Measurements from ENCODE around the gene ATP11A. TPM values are rescaled to one million over a fixed set of nuclear protein-coding genes. Genes with fewer than 3 reads are reported as not detected.
"Not testable (repeated sequence)": the region's sequence is repeated elsewhere in the genome, so short reads cannot be mapped to it uniquely, and the experiment has no call there.

ATP11A gene
- total RNA-seq, 1 donor from 2014 or later: 11.5 TPM

DNA sequence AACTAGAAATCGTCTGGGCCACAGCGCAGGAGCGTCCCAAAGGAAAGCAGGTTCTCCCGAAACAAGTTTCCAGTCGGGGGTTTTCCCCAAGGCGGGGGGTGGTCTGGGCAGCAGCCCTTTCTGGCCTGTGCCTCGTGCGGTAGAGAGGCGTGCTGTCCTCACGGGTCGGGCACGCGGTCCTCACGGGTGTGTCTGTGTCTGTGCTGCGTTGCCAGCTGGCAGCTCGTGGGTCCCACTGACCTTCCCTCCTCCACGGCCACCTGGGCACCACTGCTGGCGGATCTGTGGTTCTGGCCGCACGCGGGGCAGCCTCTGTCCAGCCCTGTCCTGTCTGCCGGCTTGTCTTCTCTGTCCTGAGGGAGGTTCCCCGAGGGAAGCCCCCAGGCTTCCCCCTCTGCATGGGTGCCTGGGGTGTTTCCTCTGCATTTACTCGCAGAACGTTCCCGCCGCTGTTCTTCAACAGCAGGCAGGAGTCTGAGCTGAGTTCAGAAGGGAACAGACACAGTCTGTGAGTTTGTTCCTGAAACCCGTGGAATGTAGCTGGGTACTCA is 181.0 kb downstream of the ATP11A start:
- no peaks in the 10 kb centered on the region for H3K9me3 ChIP-seq (ENCODE audit: control insufficient read depth in 3 of 3, low read length in 3 of 3)
- peaks cover 14 to 21% (median 21%) of the 10 kb centered on the region in 3 donors for H3K36me3 ChIP-seq (ENCODE audit: control insufficient read depth in 3 of 3, insufficient read depth in 3 of 3, low read length in 3 of 3)
- H3K27ac ChIP-seq (ENCODE audit: low read depth, low read length): no peak overlapping the region
- no peaks in the 10 kb centered on the region for H3K27me3 ChIP-seq (ENCODE audit: control insufficient read depth in 3 of 3, insufficient read depth in 3 of 3, low read length in 3 of 3)
- H3K4me1 ChIP-seq (ENCODE audit: control insufficient read depth in 3 of 3, insufficient read depth in 3 of 3, low read length in 3 of 3): peaks cover 2 to 3% (median 3%) of the 10 kb centered on the region in 3 donors
- H3K4me3 ChIP-seq (ENCODE audit: low read length in 3 of 3): no peak overlapping the region
- no peak overlapping the region for H3K9ac ChIP-seq (ENCODE audit: low read depth in 1 of 3, low read length in 3 of 3)

DNA sequence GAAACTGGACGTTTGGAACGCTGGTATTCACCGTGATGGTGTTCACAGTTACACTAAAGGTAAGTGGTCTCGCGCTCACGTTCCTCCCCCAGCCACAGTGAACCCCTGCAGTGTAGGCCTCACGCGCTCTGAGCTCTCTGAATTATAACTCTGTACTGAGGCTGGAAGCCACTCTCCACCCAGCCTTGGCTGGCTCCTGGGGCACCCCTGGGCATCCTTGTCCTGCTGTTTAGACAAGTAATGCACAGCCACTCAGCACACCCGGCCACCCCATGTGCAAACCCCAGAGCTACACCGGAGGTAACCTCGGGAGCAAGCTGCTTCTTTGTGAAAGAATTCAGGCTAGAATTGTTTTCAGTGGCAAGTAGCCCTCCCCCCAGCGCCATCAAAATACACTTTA is 181.9 kb downstream of the ATP11A start:
- H3K36me3 ChIP-seq (ENCODE audit: control insufficient read depth in 3 of 3, insufficient read depth in 3 of 3, low read length in 3 of 3): peaks cover 19 to 24% (median 22%) of the 10 kb centered on the region in 3 donors
- peak overlapping the region in 1 of 3 donors; percentile 8 for H3K9ac ChIP-seq (ENCODE audit: low read depth in 1 of 3, low read length in 3 of 3)
- H3K27me3 ChIP-seq (ENCODE audit: control insufficient read depth in 3 of 3, insufficient read depth in 3 of 3, low read length in 3 of 3): no peaks in the 10 kb centered on the region
- H3K4me1 ChIP-seq (ENCODE audit: control insufficient read depth in 3 of 3, insufficient read depth in 3 of 3, low read length in 3 of 3): peaks cover 2 to 3% (median 3%) of the 10 kb centered on the region in 3 donors
- H3K4me3 ChIP-seq (ENCODE audit: low read length in 3 of 3): no peak overlapping the region
- H3K9me3 ChIP-seq (ENCODE audit: control insufficient read depth in 3 of 3, low read length in 3 of 3): no peaks in the 10 kb centered on the region
- no peak overlapping the region for H3K27ac ChIP-seq (ENCODE audit: low read depth, low read length)

DNA sequence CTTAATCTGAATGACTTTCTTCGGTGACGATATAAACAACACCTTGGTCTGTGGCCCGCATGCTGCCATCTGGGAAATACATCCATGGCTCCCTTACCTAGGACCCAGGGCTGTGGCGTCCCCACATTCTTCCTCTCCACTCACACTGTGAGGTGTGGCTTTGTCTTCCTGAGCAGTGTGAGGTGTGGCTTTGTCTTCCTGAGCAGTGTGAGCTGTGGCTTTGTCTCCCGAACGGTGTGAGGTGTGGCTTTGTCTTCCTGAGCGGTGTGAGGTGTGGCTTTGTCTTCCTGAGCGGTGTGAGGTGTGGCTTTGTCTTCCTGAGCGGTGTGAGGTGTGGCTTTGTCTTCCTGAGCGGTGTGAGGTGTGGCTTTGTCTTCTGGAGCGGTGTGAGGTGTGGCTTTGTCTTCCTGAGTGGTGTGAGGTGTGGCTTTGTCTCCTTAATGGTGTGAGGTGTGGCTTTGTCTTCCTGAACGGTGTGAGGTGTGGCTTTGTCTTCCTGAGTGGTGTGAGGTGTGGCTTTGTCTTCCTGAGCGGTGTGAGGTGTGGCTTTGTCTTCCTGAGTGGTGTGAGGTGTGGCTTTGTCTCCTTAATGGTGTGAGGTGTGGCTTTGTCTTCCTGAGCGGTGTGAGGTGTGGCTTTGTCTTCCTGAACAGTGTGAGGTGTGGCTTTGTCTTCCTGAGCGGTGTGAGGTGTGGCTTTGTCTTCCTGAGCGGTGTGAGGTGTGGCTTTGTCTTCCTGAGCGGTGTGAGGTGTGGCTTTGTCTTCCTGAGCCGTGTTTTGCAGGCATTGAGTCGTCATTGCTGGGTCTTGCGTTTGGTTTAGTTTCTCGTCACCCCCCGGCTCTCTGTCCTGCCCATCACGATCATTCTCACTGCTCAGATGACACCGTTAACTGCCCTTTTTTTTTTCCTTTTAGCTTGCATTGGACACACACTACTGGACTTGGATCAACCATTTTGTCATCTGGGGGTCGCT is 183.1 kb downstream of the ATP11A start:
- H3K27ac ChIP-seq (ENCODE audit: low read depth, low read length): not testable (repeated sequence)

DNA sequence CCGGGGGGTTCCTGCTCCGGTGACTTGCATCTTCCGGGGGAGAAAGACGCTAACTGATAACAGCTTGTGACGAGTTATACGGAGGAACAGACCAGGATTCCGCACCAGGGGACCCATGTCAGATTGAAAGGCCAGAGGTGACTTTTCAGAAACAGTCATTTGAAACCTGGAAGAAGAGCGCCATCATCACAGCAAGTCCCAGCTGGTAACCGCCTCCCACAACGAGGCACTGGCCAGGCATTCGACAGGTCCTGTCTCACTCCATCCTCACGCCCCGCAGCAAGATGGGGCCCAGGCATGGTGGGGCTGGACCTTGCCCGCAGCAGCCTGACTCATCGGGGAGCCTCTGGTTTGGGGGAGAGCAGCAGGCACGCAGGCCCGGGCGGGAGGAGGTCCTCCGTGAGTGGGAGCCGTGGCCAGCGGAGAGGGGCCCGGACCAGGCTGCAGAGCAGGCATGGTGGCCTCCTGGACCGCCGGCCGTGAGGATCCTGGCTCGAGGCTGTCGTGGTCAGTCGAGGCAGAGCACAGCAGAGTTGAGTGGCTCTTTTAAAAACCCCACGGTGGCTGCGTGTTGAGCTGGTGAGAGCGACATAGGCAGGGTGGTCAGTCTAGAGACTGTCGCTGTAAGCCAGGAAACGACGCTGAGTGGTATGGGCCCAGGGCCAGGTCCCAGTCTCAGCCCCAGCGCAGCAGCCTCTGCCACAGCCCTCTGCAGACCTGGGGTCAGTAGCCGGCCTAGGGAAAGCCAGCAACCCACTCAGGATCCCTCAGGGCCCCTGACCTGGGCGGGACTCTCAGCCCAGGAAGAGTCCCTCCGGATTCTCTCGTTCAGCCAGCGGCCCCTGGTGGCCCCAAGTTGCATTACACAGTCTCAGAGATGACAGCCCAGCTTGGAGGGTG is 184.3 kb downstream of the ATP11A start:
- H3K4me3 ChIP-seq (ENCODE audit: low read length in 3 of 3): peak overlapping the region in 1 of 3 donors; percentile 54
- H3K4me1 ChIP-seq (ENCODE audit: control insufficient read depth in 3 of 3, insufficient read depth in 3 of 3, low read length in 3 of 3): peaks cover 2 to 3% (median 3%) of the 10 kb centered on the region in 3 donors
- H3K9me3 ChIP-seq (ENCODE audit: control insufficient read depth in 3 of 3, low read length in 3 of 3): no peaks in the 10 kb centered on the region
- H3K27me3 ChIP-seq (ENCODE audit: control insufficient read depth in 3 of 3, insufficient read depth in 3 of 3, low read length in 3 of 3): no peaks in the 10 kb centered on the region
- no peak overlapping the region for H3K27ac ChIP-seq (ENCODE audit: low read depth, low read length)
- H3K9ac ChIP-seq (ENCODE audit: low read depth in 1 of 3, low read length in 3 of 3): peak overlapping the region in 1 of 3 donors; percentile 16
- H3K36me3 ChIP-seq (ENCODE audit: control insufficient read depth in 3 of 3, insufficient read depth in 3 of 3, low read length in 3 of 3): peaks cover 24 to 26% (median 25%) of the 10 kb centered on the region in 3 donors

More for the DNA sequence above, 183.1 kb downstream of the ATP11A start:
- not testable (repeated sequence) for H3K4me3 ChIP-seq (ENCODE audit: low read length in 3 of 3); H3K9me3 ChIP-seq (ENCODE audit: control insufficient read depth in 3 of 3, low read length in 3 of 3); H3K9ac ChIP-seq (ENCODE audit: low read depth in 1 of 3, low read length in 3 of 3); H3K4me1 ChIP-seq (ENCODE audit: control insufficient read depth in 3 of 3, insufficient read depth in 3 of 3, low read length in 3 of 3); H3K27me3 ChIP-seq (ENCODE audit: control insufficient read depth in 3 of 3, insufficient read depth in 3 of 3, low read length in 3 of 3)
- H3K36me3 ChIP-seq (ENCODE audit: control insufficient read depth in 3 of 3, insufficient read depth in 3 of 3, low read length in 3 of 3): peaks cover 17 to 31% (median 18%) of the 10 kb centered on the region in 3 donors

DNA sequence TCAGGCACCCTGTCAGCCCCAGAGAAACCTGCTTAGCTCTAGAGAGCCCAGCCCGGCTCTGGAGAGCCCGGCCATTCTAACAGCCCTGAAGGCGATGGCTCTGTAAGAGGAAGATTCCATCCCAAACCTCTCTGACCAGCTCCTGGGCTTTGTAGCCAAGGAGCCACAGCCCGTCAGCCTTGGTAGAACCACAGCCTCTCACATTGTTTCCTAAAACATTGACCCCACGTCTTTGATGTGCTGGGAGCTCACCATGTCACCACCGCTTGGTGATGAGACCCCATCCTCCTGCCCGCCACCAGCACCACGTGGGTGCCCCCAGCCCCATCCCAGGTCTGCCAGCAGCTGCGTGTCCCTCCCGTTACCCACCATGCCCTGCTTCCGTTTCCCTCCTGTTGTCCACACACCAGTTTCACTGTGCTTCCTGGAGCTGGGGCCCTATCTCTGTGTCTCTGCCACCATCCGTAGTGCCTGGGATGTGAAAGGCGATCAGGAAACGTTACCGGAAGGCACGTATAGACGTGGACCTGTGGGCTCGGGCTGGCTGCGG is 185.0 kb downstream of the ATP11A start:
- no peak overlapping the region for H3K4me3 ChIP-seq (ENCODE audit: low read length in 3 of 3)
- H3K9ac ChIP-seq (ENCODE audit: low read depth in 1 of 3, low read length in 3 of 3): peak overlapping the region in 1 of 3 donors; percentile 16
- no peaks in the 10 kb centered on the region for H3K27me3 ChIP-seq (ENCODE audit: control insufficient read depth in 3 of 3, insufficient read depth in 3 of 3, low read length in 3 of 3)
- peaks cover 2 to 3% (median 3%) of the 10 kb centered on the region in 3 donors for H3K4me1 ChIP-seq (ENCODE audit: control insufficient read depth in 3 of 3, insufficient read depth in 3 of 3, low read length in 3 of 3)
- no peak overlapping the region for H3K27ac ChIP-seq (ENCODE audit: low read depth, low read length)
- no peaks in the 10 kb centered on the region for H3K9me3 ChIP-seq (ENCODE audit: control insufficient read depth in 3 of 3, low read length in 3 of 3)
- H3K36me3 ChIP-seq (ENCODE audit: control insufficient read depth in 3 of 3, insufficient read depth in 3 of 3, low read length in 3 of 3): peaks cover 24 to 27% (median 25%) of the 10 kb centered on the region in 3 donors

DNA sequence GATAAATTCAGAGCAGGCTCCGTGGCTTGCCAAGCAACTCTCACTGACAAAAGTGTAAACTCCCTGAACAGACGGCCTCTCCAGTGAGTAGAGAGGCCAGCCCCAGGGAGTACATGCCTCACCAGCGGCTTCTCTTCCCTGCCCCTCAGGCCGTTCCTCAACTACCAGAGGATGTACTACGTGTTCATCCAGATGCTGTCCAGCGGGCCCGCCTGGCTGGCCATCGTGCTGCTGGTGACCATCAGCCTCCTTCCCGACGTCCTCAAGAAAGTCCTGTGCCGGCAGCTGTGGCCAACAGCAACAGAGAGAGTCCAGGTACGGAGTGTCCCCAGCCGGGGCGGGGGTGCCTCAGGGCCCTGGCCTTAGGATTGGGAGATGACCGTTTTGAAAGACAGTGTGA is 185.8 kb downstream of the ATP11A start:
- Histone ChIP-seq H3K27me3 (ENCODE audit: control insufficient read depth in 3 of 3, insufficient read depth in 3 of 3, low read length in 3 of 3) (no peaks in the 10 kb centered on the region), H3K36me3 (ENCODE audit: control insufficient read depth in 3 of 3, insufficient read depth in 3 of 3, low read length in 3 of 3) (peaks cover 28 to 30% (median 29%) of the 10 kb centered on the region in 3 donors), H3K9me3 (ENCODE audit: control insufficient read depth in 3 of 3, low read length in 3 of 3) (no peaks in the 10 kb centered on the region)

DNA sequence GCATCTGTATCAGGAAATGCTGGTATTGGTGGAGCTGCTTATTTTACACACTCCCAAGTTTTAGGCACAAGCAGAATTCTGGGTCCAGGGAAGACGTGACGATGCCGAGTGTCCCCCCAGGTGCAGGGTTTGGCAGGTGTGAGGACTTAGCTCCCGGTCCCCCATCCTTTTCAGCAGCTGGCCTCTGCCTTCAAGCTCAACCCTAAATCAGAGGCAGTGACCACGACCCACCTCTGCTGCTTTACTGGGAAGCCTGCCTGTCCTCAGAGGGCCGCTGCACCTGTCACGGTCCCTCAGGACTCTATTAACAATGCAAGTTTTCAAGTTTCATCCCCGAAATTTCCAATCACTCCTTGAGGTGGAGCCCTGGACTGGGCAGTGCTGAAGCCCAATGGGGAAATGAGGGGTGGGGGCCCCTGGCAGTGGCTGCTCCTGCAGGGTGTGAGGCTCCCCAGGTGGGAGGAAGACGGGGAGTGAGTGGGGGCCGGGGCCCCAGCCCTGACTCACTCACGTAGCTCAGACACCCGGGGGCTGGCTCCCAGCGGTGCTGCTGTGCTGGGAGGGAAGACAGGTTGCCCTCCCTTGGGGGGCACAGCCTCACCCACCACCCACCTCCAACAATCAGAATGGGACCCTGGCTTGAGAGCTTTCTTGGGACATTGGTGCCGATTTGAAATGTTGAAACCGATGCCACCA is 186.6 kb downstream of the ATP11A start:
- Histone ChIP-seq H3K27me3 (ENCODE audit: control insufficient read depth in 3 of 3, insufficient read depth in 3 of 3, low read length in 3 of 3) (no peaks in the 10 kb centered on the region), H3K27ac (ENCODE audit: low read depth, low read length) (no peak overlapping the region), H3K4me3 (ENCODE audit: low read length in 3 of 3) (no peak overlapping the region), H3K9me3 (ENCODE audit: control insufficient read depth in 3 of 3, low read length in 3 of 3) (no peaks in the 10 kb centered on the region), H3K9ac (ENCODE audit: low read depth in 1 of 3, low read length in 3 of 3) (no peak overlapping the region), H3K36me3 (ENCODE audit: control insufficient read depth in 3 of 3, insufficient read depth in 3 of 3, low read length in 3 of 3) (peaks cover 32 to 37% (median 36%) of the 10 kb centered on the region in 3 donors), H3K4me1 (ENCODE audit: control insufficient read depth in 3 of 3, insufficient read depth in 3 of 3, low read length in 3 of 3) (peaks cover 2 to 3% (median 3%) of the 10 kb centered on the region in 3 donors)

More for the DNA sequence above, 185.8 kb downstream of the ATP11A start:
- peaks cover 2 to 3% (median 3%) of the 10 kb centered on the region in 3 donors for H3K4me1 ChIP-seq (ENCODE audit: control insufficient read depth in 3 of 3, insufficient read depth in 3 of 3, low read length in 3 of 3)
- H3K9ac ChIP-seq (ENCODE audit: low read depth in 1 of 3, low read length in 3 of 3): no peak overlapping the region
- no peak overlapping the region for H3K4me3 ChIP-seq (ENCODE audit: low read length in 3 of 3)
- no peak overlapping the region for H3K27ac ChIP-seq (ENCODE audit: low read depth, low read length)

DNA sequence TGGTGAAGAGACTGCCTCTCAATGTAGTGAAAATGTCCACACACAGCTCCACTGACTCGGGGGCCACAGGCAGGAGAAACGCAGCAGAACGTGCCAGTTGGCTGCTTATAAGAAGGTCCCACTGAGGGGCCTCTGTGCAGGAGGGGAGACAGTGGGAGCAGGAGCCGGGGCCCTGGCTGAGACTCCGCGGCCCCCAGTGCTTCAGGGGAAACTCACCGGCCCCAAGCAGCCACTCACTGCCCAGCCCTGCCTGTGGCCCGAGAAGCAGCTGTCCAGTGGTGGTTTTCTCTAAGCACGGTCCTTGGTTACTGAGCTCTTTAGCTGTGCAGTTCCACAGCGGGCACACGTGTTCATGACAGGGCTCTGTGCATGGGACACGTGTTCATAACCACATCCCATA is 187.2 kb downstream of the ATP11A start:
- Histone ChIP-seq H3K9ac (ENCODE audit: low read depth in 1 of 3, low read length in 3 of 3) (no peak overlapping the region), H3K4me3 (ENCODE audit: low read length in 3 of 3) (no peak overlapping the region), H3K4me1 (ENCODE audit: control insufficient read depth in 3 of 3, insufficient read depth in 3 of 3, low read length in 3 of 3) (peaks cover 2 to 3% (median 3%) of the 10 kb centered on the region in 3 donors), H3K9me3 (ENCODE audit: control insufficient read depth in 3 of 3, low read length in 3 of 3) (no peaks in the 10 kb centered on the region), H3K36me3 (ENCODE audit: control insufficient read depth in 3 of 3, insufficient read depth in 3 of 3, low read length in 3 of 3) (peaks cover 32 to 42% (median 36%) of the 10 kb centered on the region in 3 donors), H3K27ac (ENCODE audit: low read depth, low read length) (no peak overlapping the region), H3K27me3 (ENCODE audit: control insufficient read depth in 3 of 3, insufficient read depth in 3 of 3, low read length in 3 of 3) (no peaks in the 10 kb centered on the region)

DNA sequence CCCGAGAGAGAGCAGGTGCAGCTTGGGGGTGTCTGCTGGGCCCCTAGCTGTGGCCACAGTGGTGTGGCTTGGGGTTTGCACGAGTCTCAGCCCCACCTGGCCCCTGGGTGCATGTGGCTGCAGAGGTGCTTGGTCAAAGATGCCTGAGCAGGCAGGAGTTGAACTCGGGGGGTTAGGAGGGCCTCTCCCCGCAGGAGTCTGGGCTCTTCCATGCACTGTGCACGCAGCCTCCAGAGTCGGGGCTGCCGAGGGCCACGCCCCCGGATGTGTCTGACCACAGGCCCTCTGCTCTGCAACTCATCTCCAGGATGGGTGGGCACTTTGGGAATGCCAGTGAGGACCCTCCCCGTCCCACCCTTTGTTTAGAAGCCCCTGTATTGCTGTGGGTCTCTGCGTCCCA is 187.7 kb downstream of the ATP11A start:
- Histone ChIP-seq H3K9ac (ENCODE audit: low read depth in 1 of 3, low read length in 3 of 3) (no peak overlapping the region), H3K4me3 (ENCODE audit: low read length in 3 of 3) (no peak overlapping the region), H3K9me3 (ENCODE audit: control insufficient read depth in 3 of 3, low read length in 3 of 3) (no peaks in the 10 kb centered on the region), H3K36me3 (ENCODE audit: control insufficient read depth in 3 of 3, insufficient read depth in 3 of 3, low read length in 3 of 3) (peaks cover 37 to 46% (median 41%) of the 10 kb centered on the region in 3 donors), H3K27me3 (ENCODE audit: control insufficient read depth in 3 of 3, insufficient read depth in 3 of 3, low read length in 3 of 3) (no peaks in the 10 kb centered on the region), H3K27ac (ENCODE audit: low read depth, low read length) (no peak overlapping the region), H3K4me1 (ENCODE audit: control insufficient read depth in 3 of 3, insufficient read depth in 3 of 3, low read length in 3 of 3) (peaks cover 2 to 3% (median 3%) of the 10 kb centered on the region in 3 donors)

Data from skeletal muscle tissue (tissue), 4 donors.